Measurements from ENCODE around the gene LDB3. TPM values are rescaled to one million over a fixed set of nuclear protein-coding genes. Genes with fewer than 3 reads are reported as not detected.

The LDB3 gene
- total and polyA plus RNA-seq, 2 of the 8 experiments (the other 6 are each of a cell fraction or from before 2014, with no cell fraction given), result 0.20 to 0.43 TPM

DNA sequence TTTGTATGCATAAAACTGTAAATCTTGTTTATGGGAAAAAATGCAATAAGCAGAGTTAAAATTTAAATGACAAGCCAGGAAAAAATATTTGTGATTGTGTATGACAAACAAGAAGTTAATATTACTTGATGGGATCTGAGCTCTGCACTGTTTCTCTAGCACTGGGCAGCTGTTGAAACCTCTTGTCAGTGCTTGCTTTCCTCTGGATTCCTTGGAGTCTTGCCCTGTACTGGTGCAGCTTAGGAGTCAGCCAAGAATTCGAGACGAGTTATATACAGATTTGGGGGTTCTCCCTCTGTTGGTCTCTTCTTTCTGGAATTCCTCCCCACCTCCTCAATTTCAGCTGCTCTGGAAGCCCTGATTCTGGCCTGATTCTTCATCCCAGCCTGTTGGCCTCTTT is 38.2 kb upstream of the LDB3 start:
- FAIRE-seq (no peak), DNase-seq (ENCODE audit: low read depth in 1 of 2, low spot score in 2 of 2) (no peak)
- Histone ChIP-seq H3K9me3 (ENCODE audit: insufficient read depth in 2 of 2, low read depth in 1 of 2, low read length in 1 of 2) (no peaks in the 10 kb centered on the region), H3K18ac (ENCODE audit: extremely low read depth, low read length) (no peak overlapping the region), H4K91ac (replicated peaks; ENCODE audit: insufficient read length, low read length) (no peak overlapping the region), H3K56ac (replicated peaks; ENCODE audit: insufficient read length, low read depth, low read length) (no peak overlapping the region), H4K20me1 (replicated peaks in 1 of 2; ENCODE audit: control insufficient read depth in 1 of 2, insufficient read depth in 2 of 2, low read length in 2 of 2) (no peaks in the 10 kb centered on the region), H2BK20ac (ENCODE audit: low read length) (no peak overlapping the region), H2AFZ (ENCODE audit: low read length) (no peak overlapping the region), H2AK5ac (ENCODE audit: low read depth, low read length) (no peak overlapping the region), H4K5ac (ENCODE audit: insufficient read length, low read depth, low read length) (no peak overlapping the region), H2BK120ac (replicated peaks; ENCODE audit: low read depth, low read length) (no peak overlapping the region), H4K8ac (ENCODE audit: extremely low read depth, insufficient read depth, low read length) (no peak overlapping the region), H3K14ac (ENCODE audit: insufficient read length) (no peak overlapping the region), H3K79me1 (ENCODE audit: low read depth, low read length) (no peaks in the 10 kb centered on the region), H3K4me3 (ENCODE audit: extremely low read depth in 1 of 4, insufficient read depth in 2 of 4, low read depth in 3 of 4, low read length in 4 of 4) (no peak overlapping the region), H2BK12ac (ENCODE audit: low read depth, low read length) (no peak overlapping the region), H3K27me3 (replicated peaks in 1 of 4; ENCODE audit: control insufficient read depth in 3 of 4, extremely low read depth in 1 of 4, insufficient read depth in 3 of 4, low read length in 3 of 4) (peaks cover 0 to 23% (median 12%) of the 10 kb centered on the region in 4 experiments; a peak in 5 of 7 replicates), H3K23ac (ENCODE audit: insufficient read length) (no peak overlapping the region), H3K23me2 (ENCODE audit: low read depth, low read length) (peaks cover 2% of the 10 kb centered on the region; the same call in 1 of the 2 replicates), H2BK5ac (ENCODE audit: low read depth, low read length) (no peak overlapping the region), H3K4ac (replicated peaks; ENCODE audit: insufficient read length, low read depth, low read length) (no peak overlapping the region), H3K9ac (replicated peaks in 1 of 4; ENCODE audit: extremely low read depth in 1 of 4, low read depth in 3 of 4, low read length in 3 of 4) (no peak overlapping the region), H2BK15ac (ENCODE audit: low read length) (no peak overlapping the region), H3K36me3 (ENCODE audit: control insufficient read depth in 2 of 4, insufficient read depth in 4 of 4, low read length in 3 of 4) (no peaks in the 10 kb centered on the region), H3K4me1 (replicated peaks in 1 of 4; ENCODE audit: control insufficient read depth in 3 of 4, insufficient read depth in 4 of 4, low read length in 3 of 4) (peaks cover 0 to 9% (median 3%) of the 10 kb centered on the region in 4 experiments; a peak in 5 of 7 replicates), H3K79me2 (ENCODE audit: control insufficient read depth in 1 of 2, insufficient read depth in 2 of 2, low read length in 2 of 2) (no peaks in the 10 kb centered on the region), H3K4me2 (ENCODE audit: insufficient read depth in 1 of 2, low read depth in 2 of 2, low read length in 2 of 2) (no peak overlapping the region), H3K27ac (ENCODE audit: low read depth, low read length) (no peak overlapping the region)
- WGBS, 2 experiments (ENCODE audit: extremely low coverage in 1 of 2, insufficient coverage in 1 of 2, insufficient read length in 1 of 2, insufficient replicate concordance in 2 of 2, low coverage in 1 of 2, low lambda C conversion rate in 2 of 2, missing lambda C conversion rate in 1 of 2), result 47% methylated on average over 2 of the region's 2 CpGs; no CpG with 5 or more reads in 1 of the 2 experiments
- TF ChIP-seq, protein P1, sequence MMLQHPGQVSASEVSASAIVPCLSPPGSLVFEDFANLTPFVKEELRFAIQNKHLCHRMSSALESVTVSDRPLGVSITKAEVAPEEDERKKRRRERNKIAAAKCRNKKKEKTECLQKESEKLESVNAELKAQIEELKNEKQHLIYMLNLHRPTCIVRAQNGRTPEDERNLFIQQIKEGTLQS (IDR thresholded peaks at IDR 0.05; ENCODE audit: insufficient read depth, low read depth, low read length), result no peak
- TF ChIP-seq NRF1 (IDR thresholded peaks at IDR 0.05; ENCODE audit: low read depth, low read length) (no peak), HDAC2 (IDR thresholded peaks at IDR 0.05; ENCODE audit: borderline replicate concordance in 1 of 2, low read depth in 2 of 2, low read length in 2 of 2) (no peak), GABPA (IDR thresholded peaks at IDR 0.05; ENCODE audit: borderline replicate concordance, insufficient read depth, low read length) (no peak), JUND (IDR thresholded peaks at IDR 0.05; ENCODE audit: low read length) (no peak), CBX8 (IDR thresholded peaks at IDR 0.05; ENCODE audit: borderline replicate concordance, low read depth, low read length) (no peak), SP4 (IDR thresholded peaks at IDR 0.05; ENCODE audit: low read length) (no peak)
- TF ChIP-seq, protein P2, sequence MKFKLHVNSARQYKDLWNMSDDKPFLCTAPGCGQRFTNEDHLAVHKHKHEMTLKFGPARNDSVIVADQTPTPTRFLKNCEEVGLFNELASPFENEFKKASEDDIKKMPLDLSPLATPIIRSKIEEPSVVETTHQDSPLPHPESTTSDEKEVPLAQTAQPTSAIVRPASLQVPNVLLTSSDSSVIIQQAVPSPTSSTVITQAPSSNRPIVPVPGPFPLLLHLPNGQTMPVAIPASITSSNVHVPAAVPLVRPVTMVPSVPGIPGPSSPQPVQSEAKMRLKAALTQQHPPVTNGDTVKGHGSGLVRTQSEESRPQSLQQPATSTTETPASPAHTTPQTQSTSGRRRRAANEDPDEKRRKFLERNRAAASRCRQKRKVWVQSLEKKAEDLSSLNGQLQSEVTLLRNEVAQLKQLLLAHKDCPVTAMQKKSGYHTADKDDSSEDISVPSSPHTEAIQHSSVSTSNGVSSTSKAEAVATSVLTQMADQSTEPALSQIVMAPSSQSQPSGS (IDR thresholded peaks at IDR 0.05; ENCODE audit: low read length), result no peak
- ChIA-PET POLR2A (ENCODE audit: partially characterized antibody) (no interaction called here), CTCF (ENCODE audit: partially characterized antibody) (interaction anchor here (0.7 to 8.0 kb wide), 7 partner anchors 14 to 230 kb away, joined by 3 to 57 read pairs (median 3); no protein-coding TSS in a partner anchor)

All from H1 (cell line).